ENCODE results near the gene LIPE.

Gene LIPE

DNA sequence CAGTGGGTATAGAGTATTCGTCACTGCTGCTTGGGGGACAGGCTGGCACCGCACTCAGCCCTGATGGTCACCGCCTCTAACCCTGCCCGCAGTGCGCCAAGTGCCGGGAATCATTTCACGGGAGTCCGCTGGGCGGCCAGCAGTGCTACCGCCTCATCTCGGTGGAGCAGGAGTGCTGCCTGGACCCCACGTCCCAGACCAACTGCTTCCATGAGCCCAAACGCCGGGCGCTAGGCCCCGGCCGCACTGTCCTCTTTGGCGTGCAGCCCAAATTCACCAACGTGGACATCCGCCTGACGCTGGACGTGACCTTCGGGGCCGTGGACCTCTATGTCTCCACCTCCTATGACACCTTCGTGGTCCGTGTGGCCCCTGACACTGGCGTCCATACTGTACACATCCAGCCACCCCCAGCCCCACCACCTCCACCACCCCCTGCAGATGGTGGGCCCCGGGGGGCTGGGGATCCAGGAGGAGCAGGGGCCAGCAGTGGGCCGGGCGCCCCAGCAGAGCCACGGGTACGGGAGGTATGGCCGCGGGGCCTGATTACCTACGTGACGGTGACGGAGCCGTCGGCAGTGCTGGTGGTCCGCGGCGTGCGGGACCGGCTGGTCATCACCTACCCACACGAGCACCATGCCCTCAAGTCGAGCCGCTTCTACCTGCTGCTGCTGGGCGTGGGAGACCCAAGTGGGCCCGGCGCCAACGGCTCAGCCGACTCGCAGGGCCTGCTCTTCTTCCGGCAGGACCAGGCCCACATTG, 51.6 kb downstream of the LIPE start:
- DNase-seq, result no peak

DNA sequence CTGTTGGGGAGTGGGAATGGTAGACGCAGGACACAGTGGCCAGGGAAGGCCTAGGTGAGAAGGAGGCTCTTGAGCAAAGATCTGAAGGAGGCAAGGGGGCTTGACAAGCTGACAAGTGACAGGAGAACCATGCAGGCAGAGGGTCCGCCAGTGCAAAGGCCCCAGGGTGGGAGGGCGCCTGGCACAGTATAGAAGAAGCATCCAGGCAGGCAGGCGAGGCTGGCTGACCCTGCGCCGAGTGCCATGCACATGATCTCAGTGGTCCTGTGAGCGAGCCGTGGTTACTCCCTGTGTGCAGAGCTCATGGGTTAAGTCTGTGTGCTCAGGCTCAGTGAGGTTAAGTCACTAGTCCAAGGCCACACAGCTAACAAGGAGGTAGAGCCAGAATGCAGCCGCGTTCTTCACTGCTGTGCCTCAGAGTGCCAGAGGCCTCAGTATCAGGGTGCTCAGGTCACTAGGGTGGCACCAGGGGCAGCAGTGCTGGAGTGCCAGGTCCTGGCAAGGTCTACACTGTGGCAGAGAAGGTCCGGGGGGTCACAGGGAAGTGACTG, 52.3 kb downstream of the LIPE start:
- no peak for DNase-seq

DNA sequence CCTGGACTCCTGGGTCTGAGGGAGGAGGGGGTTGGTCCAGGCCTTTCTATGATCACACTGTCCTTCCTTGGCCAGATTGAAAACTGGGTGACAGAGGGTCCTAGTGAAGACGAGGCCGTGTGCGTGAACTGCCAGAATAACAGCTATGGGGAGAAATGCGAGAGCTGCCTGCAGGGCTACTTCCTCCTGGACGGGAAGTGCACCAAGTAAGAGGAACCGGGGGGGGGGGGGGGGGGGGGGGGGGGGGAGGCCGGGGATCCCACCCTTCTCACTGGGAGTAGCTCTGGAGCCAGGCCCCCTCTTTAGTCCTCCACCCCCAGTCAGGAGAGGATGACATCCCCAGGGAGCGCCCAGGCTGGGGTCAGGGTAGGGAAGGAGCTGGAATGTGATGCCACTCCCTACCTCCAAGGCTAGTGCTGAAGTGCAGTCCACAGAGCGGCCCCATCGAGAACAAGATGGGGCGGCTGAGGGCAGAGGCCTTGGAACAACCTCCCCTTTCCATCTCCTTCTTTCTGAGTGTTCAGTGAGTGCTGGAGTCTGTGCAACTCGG, 56.5 kb downstream of the LIPE start:
- DNase-seq, result no peak

DNA sequence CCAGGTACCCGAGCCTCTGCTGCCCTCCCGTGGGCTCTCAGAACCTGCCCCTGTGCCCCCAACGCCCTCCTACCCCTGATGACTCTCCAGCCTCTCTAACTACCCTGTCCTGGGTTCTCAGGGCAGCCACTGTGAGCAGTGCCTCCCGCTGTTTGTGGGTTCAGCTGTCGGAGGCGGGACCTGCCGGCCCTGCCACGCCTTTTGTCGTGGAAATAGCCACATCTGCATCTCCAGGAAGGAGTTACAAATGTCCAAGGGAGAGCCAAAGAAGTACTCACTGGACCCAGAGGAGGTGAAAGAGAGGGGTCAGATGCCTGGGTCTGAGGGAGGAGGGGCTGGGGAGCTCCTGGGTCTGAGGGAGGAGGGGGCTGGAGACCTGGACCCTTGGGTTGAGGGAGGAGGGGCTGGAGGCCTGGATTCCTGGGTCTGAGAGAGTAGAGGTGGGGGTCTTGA, 57.1 kb downstream of the LIPE start:
- DNase-seq, result no peak

DNA sequence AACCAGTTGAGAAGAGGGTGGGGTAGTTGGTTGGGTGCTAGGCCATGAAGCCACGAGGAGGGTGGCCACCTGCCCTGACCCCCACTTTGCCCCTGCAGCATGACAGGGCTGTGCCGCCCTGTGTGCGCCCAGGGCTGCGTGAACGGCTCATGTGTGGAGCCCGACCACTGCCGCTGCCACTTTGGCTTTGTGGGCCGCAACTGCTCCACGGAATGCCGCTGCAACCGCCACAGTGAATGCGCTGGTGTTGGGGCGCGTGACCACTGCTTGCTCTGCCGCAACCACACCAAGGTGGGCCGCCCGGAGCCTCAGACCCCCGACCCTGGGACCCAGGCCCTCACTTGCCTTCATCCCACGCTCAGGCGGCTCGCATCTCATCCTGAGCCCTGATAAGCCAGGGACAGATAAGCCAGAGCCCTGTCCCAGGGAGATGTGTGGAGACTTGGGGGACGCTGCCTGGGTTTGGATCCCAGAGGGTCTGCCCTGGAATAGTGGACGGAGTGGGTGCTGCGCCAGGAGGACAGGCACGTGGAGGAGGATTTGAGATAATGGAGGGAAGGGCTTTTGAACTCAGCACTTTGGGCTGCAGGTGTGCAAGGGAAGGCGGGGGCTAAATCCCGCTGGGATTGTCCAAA, 57.6 kb downstream of the LIPE start:
- no peak for DNase-seq

DNA sequence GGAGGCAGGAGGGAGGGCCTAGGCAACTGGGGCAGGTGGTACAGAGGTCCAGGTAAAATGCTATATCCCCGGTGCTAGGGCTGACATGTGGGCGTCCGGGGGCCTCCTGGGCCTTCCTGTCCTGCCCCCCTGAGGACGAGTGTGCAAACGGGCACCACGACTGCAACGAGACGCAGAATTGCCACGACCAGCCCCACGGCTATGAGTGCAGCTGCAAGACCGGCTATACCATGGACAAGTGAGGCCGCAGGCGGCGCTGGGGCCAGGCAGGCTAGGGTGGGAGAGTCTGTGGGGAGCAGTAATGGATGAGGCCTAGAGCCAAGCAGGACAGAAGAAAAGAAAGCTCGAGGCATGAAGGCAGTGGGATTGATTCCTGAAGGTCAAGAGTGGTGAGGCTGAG, 58.4 kb downstream of the LIPE start:
- no peak for DNase-seq

DNA sequence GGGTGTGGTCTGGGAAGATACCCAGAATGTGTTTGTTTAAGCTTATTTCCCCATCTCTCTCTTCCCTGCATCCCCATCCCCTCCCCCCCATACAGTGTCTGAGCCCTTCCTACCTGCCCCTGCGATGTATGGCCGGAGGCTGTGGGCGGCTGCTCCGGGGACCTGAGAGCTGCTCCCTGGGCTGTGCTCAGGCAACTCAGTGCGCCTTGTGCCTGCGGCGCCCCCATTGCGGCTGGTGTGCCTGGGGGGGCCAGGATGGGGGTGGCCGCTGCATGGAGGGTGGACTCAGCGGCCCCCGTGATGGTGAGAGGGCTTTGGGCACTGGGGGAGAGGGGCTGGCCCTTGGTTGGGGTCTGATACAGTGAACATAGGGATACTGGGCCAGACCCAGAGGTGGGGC, 58.8 kb downstream of the LIPE start:
- no peak for DNase-seq

DNA sequence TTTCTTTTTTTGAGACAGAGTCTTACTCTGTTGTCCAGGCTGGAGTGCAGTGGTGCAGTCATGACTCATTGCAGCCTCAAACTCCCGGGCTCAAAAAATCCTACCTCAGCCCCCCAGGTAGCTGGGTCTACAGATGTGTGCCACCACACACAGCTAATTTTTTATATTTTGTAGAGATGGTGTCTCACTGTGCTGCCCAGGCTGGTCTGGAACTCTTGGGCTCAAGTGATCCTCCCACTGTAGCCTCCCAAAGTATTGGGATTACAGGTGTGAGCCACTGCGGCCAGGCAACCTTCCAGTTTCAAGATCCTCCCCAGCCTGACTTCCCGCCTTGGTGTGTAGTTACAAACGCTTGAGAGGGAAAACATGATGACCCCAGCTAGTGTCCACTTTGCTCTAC, 59.3 kb downstream of the LIPE start:
- no peak for DNase-seq

DNA sequence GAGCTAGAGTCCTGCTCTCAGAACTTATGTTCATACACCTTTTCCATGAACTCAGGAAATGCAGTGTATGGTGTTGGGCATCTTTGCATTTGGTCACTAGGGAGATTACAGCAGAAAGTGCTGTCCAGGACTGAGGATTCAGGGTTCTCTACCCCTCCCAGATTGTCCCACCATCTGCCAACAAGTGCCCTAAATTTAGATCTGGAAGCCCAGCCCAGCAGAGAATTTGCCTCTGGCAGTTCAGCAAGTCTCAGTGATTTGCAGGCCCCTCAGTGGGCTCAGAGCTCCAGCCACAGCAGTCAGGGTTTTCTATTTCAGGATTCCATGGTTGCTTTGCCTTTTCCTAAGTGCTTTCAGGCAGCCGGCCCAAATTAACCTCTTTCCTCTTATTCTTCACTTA, 60.5 kb downstream of the LIPE start:
- DNase-seq, result peak; percentile 56

DNA sequence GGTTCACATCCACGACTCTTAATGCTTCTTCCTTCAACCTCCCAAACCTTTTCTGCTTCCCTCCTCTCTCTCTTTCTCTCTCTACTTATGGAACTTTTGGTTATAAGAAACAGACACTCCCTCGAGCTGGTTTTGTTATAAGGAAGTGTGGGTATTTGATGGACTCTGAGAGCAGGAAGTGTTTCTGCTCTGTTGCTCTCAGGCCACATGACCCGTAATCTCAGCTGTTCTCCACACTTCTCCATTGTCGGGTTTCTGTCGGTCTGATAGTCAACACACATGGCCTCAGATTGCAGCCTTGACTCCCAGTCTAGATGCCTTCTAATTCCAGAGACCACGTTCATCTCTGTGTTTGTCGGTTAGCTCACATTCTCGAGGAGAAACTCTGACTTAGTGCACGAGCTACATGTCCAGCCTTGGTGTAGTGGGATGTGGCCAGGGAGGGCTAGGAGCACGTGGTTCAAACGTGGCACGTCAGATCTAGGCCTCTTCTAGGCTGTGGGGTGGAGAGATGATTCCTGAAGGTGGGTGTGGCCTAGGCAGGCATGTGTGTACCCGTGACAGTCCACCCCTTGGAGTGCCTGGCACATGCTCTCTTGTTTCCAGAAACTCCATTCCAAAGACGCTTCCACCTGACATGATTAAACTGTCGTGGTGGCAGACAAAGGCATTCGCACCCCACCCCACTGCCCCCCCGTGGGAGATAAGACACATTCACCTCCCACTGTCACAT, 63.4 kb downstream of the LIPE start:
- no peak for DNase-seq

DNA sequence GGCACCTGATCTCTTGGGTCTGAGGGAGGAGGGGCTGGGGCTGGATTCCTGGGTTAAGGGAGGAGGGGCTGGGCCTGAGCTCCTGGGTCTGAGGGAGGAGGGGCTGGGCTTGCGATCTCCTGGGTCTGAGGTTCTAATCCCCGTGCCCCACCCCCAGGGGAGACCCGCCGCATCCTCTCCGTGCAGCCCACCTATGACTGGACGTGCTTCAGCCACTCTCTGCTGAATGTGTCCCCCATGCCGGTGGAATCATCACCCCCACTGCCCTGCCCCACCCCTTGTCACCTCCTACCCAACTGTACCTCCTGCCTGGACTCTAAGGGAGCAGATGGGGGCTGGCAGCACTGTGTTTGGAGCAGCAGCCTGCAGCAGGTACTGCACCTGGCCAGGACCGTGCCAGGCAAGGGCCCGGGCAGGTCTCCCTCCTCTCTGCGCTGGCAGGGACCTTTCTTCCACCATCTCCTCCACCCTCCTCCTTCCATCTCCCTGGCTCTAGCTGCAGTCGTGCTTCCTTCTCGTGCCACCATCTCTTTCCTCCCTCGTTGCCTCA, 64.2 kb downstream of the LIPE start:
- DNase-seq, result peak; percentile 28

DNA sequence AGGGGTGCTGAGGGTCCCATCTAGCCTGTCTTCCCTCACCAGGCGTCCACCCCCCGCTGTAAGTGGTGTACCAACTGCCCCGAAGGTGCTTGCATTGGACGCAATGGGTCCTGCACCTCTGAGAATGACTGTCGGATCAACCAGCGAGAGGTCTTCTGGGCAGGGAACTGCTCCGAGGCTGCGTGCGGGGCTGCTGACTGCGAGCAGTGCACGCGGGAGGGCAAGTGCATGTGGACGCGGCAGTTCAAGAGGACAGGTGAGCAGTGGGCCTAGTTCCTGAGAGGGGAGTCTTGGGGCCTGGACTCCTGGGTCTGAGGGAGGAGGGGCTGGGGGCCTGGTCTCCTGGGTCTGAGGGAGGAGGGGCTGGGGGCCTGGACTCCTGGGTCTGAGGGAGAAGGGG, 64.8 kb downstream of the LIPE start:
- DNase-seq, result peak; percentile 10

DNA sequence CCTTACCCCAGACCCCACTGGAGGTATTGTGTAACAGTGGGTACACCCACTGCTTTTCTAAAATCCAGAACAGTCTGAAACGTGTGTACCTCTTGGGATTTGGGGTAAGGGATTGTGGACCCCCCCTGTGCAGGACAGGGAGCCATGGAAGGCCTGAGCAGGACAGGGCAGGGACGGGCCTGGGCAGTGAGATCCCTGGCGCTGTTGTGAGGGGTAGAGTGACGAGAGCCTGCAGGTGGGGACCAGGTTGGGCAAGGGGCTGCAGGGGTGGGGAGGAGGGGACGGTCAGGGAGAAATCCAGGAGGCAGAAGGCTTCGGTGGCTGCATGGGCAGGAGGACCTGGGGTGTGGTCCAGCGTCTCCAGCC, 65.7 kb downstream of the LIPE start:
- DNase-seq, result no peak

DNA sequence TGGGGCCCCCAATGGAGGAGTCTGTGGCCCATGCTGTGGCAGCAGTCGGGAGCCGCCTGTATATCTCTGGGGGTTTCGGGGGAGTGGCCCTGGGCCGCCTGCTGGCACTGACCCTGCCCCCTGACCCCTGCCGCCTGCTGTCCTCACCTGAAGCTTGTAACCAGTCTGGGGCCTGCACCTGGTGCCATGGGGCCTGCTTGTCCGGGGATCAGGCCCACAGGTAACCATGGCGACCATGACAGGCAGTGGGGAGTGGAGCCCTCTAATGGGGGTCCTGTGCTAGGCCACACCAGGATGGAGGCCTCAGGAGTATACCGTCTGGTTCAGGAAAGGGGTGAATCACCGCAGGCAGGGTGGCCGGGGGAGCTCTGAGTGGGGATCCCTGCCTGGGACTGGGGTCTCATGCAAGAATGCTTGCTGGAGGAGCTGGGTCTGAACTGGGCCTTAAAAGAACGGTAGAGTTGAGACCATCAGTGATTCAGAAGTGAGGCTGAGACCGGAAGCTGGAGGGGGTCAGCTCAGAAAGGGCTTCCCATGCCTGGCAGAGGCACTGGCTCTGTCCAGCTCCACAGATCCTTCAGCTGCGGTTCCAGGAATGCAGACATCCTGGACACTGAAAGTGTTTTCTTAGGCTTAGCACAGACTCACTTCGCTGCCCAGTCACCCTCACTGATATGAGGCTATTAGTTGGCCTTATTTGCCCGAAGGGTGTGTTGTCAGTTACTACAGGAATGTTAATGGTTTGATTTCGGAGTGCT, 66.2 kb downstream of the LIPE start:
- no peak for DNase-seq

DNA sequence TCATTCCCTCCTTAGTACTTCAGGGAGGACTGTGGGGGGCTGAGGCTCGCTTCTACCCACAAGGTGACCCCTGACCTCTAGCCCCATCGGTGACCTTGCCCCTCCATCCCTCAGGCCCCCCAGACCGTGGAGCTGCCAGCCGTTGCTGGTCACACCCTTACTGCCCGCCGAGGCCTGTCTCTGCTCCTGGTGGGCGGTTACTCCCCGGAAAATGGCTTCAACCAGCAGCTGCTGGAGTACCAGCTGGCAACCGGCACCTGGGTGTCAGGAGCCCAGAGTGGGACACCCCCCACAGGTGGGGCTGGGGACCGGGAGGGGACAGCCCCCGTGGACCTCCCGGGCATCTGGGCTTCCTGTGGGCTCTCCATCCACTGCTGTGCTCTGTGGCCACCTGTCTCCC, 69.9 kb downstream of the LIPE start:
- DNase-seq, result no peak

DNA sequence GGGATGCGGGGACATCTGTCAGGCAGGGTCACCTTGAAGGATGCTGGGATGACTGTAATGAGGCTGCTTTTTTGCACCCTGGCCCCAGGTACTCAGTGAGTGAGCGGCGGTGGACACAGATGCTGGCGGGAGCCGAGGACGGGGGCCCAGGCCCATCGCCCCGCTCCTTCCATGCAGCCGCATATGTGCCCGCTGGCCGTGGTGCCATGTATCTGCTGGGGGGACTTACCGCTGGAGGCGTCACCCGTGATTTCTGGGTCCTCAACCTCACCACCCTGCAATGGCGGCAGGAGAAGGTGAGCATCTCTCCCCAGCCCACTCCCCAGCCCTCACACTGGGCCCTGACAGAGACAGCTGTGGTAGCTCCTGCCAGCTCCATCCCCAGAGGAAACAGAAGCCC, 70.5 kb downstream of the LIPE start:
- no peak for DNase-seq

DNA sequence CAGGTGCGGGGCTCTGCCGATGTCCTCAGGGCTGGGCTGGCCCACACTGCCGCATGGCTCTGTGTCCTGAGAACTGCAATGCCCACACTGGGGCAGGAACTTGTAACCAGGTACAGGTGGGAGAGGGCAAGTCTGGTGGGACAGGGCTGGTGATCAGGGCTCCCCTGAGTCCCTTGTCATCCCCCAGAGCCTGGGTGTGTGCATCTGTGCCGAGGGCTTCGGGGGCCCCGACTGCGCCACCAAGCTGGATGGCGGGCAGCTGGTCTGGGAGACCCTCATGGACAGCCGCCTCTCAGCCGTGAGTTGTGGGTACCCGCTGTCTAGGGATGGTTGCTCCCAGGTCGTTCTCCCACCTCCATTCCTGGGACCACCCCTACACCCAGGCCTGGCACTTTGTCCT, 71.3 kb downstream of the LIPE start:
- no peak for DNase-seq

DNA sequence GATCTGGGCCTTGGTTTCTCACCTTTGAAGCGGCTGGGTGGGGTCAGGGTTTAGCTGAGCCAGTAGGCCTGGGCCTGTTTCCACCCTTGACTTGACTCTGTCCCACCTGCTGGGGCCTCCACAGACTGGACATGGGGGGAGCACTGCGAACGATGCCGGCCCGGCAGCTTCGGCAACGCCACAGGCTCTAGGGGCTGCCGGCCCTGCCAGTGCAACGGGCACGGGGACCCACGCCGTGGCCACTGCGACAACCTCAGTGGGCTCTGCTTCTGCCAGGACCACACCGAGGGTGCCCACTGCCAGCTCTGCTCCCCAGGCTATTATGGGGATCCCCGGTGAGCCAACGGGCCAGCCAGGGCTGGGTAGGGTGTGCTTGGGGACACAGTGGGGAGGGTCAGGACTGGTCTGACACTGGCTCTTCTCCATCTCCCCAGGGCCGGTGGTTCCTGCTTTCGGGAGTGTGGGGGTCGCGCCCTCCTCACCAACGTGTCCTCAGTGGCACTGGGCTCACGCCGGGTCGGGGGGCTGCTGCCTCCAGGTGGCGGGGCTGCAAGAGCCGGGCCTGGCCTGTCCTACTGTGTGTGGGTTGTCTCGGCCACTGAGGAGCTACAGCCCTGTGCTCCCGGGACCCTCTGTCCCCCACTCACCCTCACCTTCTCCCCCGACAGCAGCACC, 73.7 kb downstream of the LIPE start:
- no peak for DNase-seq

DNA sequence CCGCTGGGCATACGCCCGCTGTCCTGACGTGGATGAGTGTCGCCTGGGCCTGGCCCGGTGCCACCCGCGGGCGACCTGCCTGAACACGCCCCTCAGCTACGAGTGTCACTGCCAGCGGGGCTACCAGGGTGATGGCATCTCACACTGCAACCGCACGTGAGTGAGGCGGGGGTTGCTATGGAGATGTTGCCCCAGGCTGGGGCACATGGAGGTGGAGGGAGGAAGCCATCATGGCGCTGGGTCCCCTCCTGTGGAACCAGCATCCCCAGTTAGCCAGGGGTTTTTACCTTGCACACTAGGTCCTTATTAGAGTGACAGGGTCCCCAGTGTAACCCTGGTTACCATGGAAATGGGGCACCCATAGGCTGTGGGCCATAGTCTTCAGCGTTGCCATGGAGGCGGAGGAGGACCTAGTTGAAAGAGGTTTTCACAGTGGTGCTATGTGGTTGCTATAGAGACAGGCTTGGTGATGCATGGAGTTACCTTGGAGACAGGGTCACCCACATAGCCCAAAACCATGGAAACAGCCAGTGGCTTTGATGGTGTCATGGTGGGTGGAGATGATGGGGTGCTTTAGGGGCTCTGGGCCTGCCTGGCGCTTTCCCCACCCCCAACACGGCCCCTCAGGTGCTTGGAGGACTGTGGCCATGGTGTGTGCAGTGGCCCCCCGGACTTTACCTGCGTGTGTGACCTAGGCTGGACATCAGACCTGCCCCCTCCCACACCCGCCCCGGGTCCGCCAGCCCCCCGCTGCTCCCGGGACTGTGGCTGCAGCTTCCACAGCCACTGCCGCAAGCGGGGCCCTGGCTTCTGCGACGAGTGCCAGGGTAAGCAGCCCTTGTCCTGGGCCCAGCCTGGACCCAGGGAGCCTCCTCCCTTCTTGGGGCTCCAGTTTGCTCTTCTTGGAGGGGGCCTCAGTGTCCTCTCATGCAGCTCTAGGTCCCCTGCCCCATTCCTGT, 74.6 kb downstream of the LIPE start:
- DNase-seq, result no peak
